DMS 273 treated with DMSO at 0.1 percent for 48 hours (cell line): ENCODE data around the gene STS.

Experiments
- DNase-seq: peaks from one replicate; lab custom pipeline; 2025; lab: John Stamatoyannopoulos, UW

Gene STS

GRCh38 chrX:7147413-7147977 lies at the start of gene STS:
Gene STS (plus strand): TSS chrX:7147712. CDS start chrX:7253200, 105,488 bp downstream.
- DNase-seq: peak; percentile 15

GRCh38 chrX:7100022-7100421 lies 47.5 kb upstream of the STS start:
- no peak for DNase-seq

DNA sequence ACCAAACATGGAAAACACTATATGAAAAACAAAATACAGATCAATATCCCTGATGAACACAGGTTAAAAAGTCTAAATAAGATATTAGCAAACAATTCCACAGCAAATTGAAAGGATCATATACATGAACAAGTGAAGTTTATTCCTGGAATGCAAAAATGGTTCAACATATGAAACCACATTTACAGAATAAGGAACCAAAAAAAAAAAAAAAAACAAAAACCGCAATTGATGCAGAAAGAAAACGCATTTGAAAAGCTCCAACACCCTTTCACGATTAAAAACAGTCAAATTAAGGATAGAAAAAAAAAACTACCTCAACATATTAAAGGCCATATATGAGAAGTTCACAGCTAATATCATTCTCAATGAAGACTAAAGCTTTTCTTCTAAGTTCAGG lies 45.4 kb upstream of the STS start:
- no peak for DNase-seq

DNA sequence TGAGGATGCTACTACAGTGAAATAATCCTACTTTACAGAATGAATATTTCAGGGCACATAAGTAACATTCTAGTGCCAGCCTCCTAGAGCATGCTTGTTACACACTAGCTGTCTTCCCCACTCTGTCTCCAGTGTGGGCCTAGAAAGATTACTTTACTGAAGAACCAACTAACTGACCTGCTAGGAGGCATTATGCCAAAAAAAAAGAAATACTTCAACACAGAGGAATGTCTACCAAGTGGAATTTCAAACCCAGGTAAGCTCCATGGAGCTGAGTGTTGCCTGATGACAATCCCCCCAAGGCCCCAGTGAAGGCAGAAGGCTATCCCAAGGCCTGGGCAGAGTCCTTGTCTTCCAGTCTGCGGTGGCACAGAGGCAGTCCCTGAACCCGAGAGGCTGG lies 40.9 kb upstream of the STS start:
- DNase-seq: no peak

DNA sequence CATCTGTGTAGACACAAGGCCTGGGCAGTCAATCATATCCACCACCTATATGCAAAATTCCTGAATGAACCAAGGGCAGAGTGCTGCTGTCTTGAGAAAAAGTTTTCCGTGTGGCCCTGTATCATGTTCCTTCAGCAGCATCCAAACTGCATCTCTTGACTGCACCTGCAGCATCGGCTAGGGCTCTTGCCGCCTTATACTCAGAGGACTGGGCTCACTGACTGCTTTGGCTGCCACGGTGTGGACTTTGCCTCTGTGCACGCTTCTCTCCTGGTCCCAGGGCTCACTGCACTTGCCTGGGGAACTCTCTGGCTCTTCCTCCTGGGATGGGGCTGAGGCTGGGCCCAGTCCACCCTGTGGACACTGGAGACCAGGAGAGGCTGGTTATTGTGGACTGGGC lies 39.5 kb upstream of the STS start:
- DNase-seq: no peak

GRCh38 chrX:7109049-7109531 lies 38.4 kb upstream of the STS start:
- no peak for DNase-seq

DNA sequence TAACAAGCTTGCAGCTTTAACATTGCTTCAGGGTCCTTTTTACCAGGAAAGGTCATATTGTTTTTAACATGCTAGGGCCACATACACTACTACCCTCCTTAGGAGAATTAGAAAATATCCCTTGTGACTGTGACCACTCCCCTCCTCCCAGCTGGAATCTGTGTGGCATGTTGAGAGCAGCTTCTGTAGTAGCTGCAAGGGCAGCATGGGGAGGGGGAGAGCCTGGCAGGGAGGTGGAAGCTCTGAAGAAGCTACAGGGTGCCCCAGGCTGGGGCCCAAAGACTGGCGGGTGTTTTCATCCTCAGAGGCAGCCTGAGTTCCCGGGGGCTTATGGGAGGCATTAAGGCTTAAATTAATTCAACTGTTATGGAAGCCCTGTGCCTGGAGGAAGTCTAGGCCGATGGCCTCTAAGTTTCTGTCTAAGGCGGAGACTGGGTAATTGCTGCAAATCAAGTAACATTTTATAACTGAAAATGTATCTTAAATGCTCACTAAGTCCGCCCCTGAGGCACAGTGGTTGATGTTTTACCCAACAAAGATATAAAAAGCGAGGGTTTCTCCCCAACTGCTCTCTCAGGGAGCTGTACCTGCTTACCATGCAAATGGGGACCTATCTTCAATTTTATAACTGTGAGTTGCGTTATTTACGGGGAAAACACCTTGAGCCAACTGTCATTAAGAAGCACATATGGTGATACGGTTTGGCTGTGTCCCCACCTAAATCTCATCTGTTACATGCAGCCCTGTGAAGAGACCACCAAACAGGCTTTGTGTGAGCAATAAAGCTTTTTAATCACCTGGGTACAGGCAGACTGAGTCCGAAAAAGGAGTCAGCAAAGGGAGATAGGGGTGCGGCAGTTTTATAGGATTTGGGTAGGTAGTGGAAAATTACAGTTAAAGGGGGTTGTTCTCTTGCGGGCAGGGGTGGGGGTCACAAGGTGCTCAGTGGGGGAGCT lies 37.4 kb upstream of the STS start:
- DNase-seq: no peak

- DNase-seq: no peak
Measured at GRCh38 chrX:7110821-7111276, 36.7 kb upstream of the STS start.

DNA sequence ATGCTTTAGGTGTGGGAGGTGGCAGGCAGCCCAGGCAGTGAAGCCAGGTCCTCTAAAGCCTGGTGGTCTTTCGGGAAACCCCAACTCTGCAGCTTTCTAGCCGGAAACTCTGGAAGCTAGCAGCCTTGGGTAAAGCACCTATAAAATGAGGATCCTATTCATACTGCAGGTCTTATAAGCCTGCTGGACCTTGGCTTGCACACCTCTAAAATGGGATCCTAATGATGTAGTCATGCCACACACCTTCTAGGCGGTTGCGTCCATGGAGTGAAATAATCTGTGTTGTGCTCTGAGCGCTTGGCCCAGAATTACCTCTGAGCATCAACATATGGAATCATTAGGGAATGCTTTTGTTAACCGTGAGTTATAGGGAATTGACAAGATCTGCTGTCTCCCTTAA lies 36.0 kb upstream of the STS start:
- no peak for DNase-seq

- DNase-seq: no peak
Measured at GRCh38 chrX:7112071-7112470, 35.4 kb upstream of the STS start.

- DNase-seq: no peak
Measured at GRCh38 chrX:7115557-7115956, 32.0 kb upstream of the STS start.

DNA sequence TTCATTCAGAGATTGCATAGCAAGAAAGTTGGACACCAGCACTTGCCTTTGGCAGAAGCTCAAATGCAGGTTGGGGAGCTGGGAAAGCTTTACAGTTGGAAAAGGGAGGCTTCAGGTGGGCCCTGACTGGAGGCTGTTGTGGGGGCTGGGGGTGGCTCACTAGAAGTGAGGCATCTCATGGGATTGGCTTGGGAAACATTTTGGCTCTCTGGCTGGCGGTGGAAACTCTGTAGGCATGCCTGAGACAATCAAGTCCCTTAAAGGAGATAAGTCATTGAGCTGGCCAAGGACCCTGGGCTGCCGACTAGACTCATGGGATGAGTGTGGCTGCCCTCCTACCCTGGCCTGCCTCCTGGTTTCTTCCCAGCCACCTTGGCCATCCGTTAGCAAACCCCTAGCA lies 31.4 kb upstream of the STS start:
- DNase-seq: no peak

DNA sequence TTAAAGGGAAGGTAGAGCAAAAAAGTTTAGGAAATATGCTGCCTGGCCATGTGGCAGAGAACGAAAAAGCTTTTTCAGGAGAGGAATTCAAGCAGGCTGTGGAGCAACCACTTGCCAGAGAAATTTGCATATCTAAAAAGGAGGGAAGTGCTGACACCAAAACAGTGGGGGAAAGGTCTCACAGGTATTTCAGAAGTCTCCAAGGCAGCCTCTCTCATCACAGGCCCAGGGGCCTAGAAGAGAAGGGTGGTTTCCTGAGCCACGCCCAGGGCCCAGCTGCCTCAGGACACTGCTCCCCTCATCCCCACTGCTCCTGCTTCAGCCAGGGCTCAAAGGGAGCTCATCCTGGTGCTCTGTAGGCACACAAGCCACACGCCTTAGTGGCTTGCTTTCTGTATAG lies 29.9 kb upstream of the STS start:
- DNase-seq: no peak

DNA sequence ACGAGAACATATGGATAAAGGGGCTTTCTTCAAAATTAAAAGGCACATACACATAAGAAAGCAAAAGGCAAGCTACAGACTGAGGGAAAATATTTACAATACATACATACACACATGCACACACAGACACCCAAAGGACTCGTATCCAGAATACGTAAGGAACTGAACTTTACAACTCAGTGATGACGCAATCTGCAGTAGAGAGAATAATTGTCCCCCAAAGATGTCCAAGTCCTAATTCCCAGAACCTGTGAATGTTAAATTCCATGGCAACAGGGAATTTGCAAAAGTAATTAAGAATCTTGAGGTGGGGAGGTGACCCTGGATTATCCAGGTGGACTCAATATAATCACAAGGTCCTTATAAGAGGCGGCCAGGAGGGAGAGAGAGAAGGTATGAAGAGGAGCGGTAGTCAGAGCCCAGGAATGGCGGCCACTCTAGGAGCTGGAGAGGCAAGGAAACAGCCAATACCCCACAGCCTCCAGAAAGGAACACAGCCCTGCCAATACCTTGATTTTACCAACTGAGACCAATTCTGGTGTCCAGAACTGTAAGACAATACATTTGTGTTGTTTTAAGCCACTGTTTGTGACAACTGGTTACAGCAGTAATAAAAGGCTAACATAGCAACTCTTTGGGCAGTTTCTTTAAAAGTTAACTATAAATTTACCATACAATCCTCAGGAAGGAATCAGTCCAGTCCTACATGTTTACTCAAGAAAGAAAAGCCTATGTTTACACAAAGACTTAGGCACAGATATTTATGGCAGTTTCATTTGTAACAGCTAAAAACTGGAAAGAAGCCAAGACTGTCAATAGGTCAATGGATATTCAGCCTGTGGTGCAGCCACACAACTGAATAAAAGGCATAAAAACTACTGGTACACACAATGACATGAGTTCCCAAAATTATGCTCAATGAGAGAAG lies 27.3 kb upstream of the STS start:
- no peak for DNase-seq

DNA sequence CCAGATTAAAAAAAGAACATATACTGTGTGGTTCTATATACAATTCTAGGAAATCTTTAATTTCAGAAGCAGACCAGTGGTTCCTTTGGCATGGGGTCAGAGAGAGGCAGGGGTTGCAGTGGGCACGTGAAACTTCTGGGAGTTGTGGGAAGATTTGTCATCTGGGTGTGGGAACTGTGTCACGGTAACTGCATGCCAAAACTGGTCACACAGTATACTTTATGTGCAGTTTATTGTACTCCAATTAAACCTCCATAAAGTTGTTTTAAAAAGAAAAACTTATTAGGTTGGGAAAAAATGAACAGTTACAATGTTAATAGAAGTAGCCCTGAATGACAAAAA lies 26.7 kb upstream of the STS start:
- DNase-seq: no peak

- no peak for DNase-seq
Measured at GRCh38 chrX:7127056-7127455, 20.5 kb upstream of the STS start.

GRCh38 chrX:7131621-7132020 lies 15.9 kb upstream of the STS start:
- DNase-seq: no peak

GRCh38 chrX:7132335-7133049 lies 15.0 kb upstream of the STS start:
- peak; percentile 42 for DNase-seq

- DNase-seq: no peak
Measured at GRCh38 chrX:7133050-7133440, 14.5 kb upstream of the STS start.

DNA sequence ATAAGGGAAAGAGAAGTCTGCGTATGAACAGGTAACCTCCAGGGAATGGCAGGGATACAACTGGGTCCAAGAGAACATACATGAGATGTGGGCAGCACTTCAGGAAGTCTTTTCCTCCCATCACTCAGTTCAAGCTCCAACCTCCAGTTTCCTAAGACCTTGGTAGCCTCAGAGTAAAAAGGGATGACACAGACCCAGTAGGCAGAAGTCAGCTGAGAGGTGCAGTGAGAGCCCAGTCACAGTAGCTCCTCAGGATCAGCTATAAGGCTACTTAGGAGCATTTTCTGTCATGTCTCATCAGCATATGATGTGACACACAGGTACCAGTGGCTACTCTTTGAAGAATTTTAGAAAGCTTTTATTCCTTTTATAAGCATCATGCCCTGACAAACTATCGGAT lies 12.5 kb upstream of the STS start:
- no peak for DNase-seq

GRCh38 chrX:7139202-7140081 lies 8.1 kb upstream of the STS start:
- no peak for DNase-seq
